ENCODE results near the gene TSKS. TPM values are rescaled to one million over a fixed set of nuclear protein-coding genes. Genes with fewer than 3 reads are reported as not detected.

Gene TSKS
- total and polyA plus RNA-seq, 10 of the 15 experiments (the other 5 are each of a cell fraction or from before 2014, with no cell fraction given): not detected

GRCh38 chr19:49690656-49691242 is 72.4 kb downstream of the TSKS start, which contains the start of gene CPT1C (continued):
- no peak for TF ChIP-seq REST (IDR thresholded peaks at IDR 0.05; ENCODE audit: low read depth, low read length)
- TF ChIP-seq KDM1A (IDR thresholded peaks at IDR 0.05; ENCODE audit: borderline replicate concordance): no peak
- no peak for TF ChIP-seq SP1 (IDR thresholded peaks at IDR 0.05; ENCODE audit: low read depth, low read length)
- TF ChIP-seq RBBP5 (conservative IDR thresholded peaks at IDR 0.05): no peak
- TF ChIP-seq POU2F2 (IDR thresholded peaks at IDR 0.05; ENCODE audit: borderline replicate concordance, low read depth, low read length): no peak
- no peak for TF ChIP-seq ZBTB40 (IDR thresholded peaks at IDR 0.05; ENCODE audit: borderline replicate concordance)
- no peak for TF ChIP-seq BHLHE40 (IDR thresholded peaks at IDR 0.05; ENCODE audit: borderline replicate concordance in 1 of 2, low read depth in 2 of 2, low read length in 1 of 2)
- TF ChIP-seq CHD4 (IDR thresholded peaks at IDR 0.05): no peak
- TF ChIP-seq TCF12 (IDR thresholded peaks at IDR 0.05; ENCODE audit: low read depth, low read length): no peak
- TF ChIP-seq MYC (IDR thresholded peaks at IDR 0.05; ENCODE audit: insufficient read depth, insufficient read length, insufficient replicate concordance, low read length, severe bottlenecking): no peak
- TF ChIP-seq CREB1 (IDR thresholded peaks at IDR 0.05; ENCODE audit: low read depth): no peak
- TF ChIP-seq BCL3 (IDR thresholded peaks at IDR 0.05; ENCODE audit: borderline replicate concordance, insufficient read depth, low read depth, low read length, poor library complexity, severe bottlenecking): peak; percentile 26
- no peak for TF ChIP-seq HDGF (IDR thresholded peaks at IDR 0.05)
- no peak for TF ChIP-seq CEBPB (IDR thresholded peaks at IDR 0.05; ENCODE audit: borderline replicate concordance in 1 of 2, low read depth in 2 of 2, low read length in 2 of 2)
- TF ChIP-seq SUZ12 (IDR thresholded peaks at IDR 0.05; ENCODE audit: unreplicated experiment): no peak
- TF ChIP-seq MTA3 (IDR thresholded peaks at IDR 0.05; ENCODE audit: borderline replicate concordance, low read length): 0 out of 2 replicates have a peak, but pooled peaks have one; percentile 47
- TF ChIP-seq SIX5 (IDR thresholded peaks at IDR 0.05; ENCODE audit: low read depth, low read length, severe bottlenecking): no peak
- TF ChIP-seq HDAC2 (IDR thresholded peaks at IDR 0.05): no peak
- TF ChIP-seq BACH1 (IDR thresholded peaks at IDR 0.05; ENCODE audit: borderline replicate concordance): no peak
- no peak for TF ChIP-seq HCFC1 (IDR thresholded peaks at IDR 0.05; ENCODE audit: low read length)
